HG03558 (cell line): ENCODE measurements around the gene LSM7.
"Not testable (repeated sequence)": the region's sequence is repeated elsewhere in the genome, so short reads cannot be mapped to it uniquely, and the experiment has no call there.

Source experiments
- ATAC-seq: cut with Tn5 transposase; IDR thresholded peaks from one replicate; pipeline ENCODE4 v1.9.1; 2021; ENCODE audit warnings: moderate number of reproducible peaks; ENCODE audit not compliant: unreplicated experiment; ENCODE audit errors: extremely low read depth

Gene LSM7

GRCh38 chr19:2356036-2356646 lies 27.8 kb upstream of the LSM7 start:
- ATAC-seq, result no peak

- ATAC-seq, result no peak
Measured at GRCh38 chr19:2355168-2356035, 27.0 kb upstream of the LSM7 start.

GRCh38 chr19:2354670-2355069 lies 26.3 kb upstream of the LSM7 start:
- ATAC-seq, result no peak

GRCh38 chr19:2353887-2354592 lies 25.7 kb upstream of the LSM7 start:
- ATAC-seq, result no peak

GRCh38 chr19:2353159-2353886 lies 24.9 kb upstream of the LSM7 start:
- ATAC-seq, result no peak

- ATAC-seq, result no peak
Measured at GRCh38 chr19:2352121-2352520, 23.7 kb upstream of the LSM7 start.

GRCh38 chr19:2351591-2351990 lies 23.2 kb upstream of the LSM7 start:
- no peak for ATAC-seq

GRCh38 chr19:2350656-2351055 lies 22.3 kb upstream of the LSM7 start:
- ATAC-seq, result no peak

GRCh38 chr19:2349818-2350217 lies 21.4 kb upstream of the LSM7 start:
- not testable (repeated sequence) for ATAC-seq

- ATAC-seq, result no peak
Measured at GRCh38 chr19:2345794-2346663, 17.6 kb upstream of the LSM7 start.

GRCh38 chr19:2345076-2345475 lies 16.7 kb upstream of the LSM7 start:
- ATAC-seq, result no peak

GRCh38 chr19:2344381-2344870 lies 16.0 kb upstream of the LSM7 start:
- no peak for ATAC-seq

- no peak for ATAC-seq
Measured at GRCh38 chr19:2343289-2343982, 15.1 kb upstream of the LSM7 start.

- no peak for ATAC-seq
Measured at GRCh38 chr19:2342656-2343288, 14.4 kb upstream of the LSM7 start.

GRCh38 chr19:2341982-2342381 lies 13.6 kb upstream of the LSM7 start:
- no peak for ATAC-seq

- no peak for ATAC-seq
Measured at GRCh38 chr19:2341244-2341751, 12.9 kb upstream of the LSM7 start.

GRCh38 chr19:2340496-2341243 lies 12.3 kb upstream of the LSM7 start:
- no peak for ATAC-seq
